HFF-Myc (cell line): ENCODE data around the gene NEK2.
"Not testable (repeated sequence)": the region's sequence is repeated elsewhere in the genome, so short reads cannot be mapped to it uniquely, and the experiment has no call there.

Source experiments
- DNase-seq: peaks from one replicate; pipeline ENCODE4 v3.0.0-alpha.2; 2011; ENCODE audit warnings: low read depth; ENCODE audit errors: extremely low read depth
- H3K4me3 ChIP-seq: replicated peaks from 2 replicates; pipeline ENCODE4 v1.5.1; 2011; ENCODE audit warnings: low read depth, mild to moderate bottlenecking, control low read depth, low read length
- TF ChIP-seq, protein P1 (sequence below): IDR thresholded peaks from 2 replicates; pipeline ENCODE4 v1.5.1; 2012; ENCODE audit warnings: mild to moderate bottlenecking, low read depth, low read length, control low read depth; ENCODE audit errors: missing control alignments

NEK2 gene

GRCh38 chr1:211675230-211676105 lies at the start of gene NEK2:
NEK2 (minus strand) TSS chr1:211675621; CDS start chr1:211675479, 142 bp downstream.
- TF ChIP-seq, protein P1, sequence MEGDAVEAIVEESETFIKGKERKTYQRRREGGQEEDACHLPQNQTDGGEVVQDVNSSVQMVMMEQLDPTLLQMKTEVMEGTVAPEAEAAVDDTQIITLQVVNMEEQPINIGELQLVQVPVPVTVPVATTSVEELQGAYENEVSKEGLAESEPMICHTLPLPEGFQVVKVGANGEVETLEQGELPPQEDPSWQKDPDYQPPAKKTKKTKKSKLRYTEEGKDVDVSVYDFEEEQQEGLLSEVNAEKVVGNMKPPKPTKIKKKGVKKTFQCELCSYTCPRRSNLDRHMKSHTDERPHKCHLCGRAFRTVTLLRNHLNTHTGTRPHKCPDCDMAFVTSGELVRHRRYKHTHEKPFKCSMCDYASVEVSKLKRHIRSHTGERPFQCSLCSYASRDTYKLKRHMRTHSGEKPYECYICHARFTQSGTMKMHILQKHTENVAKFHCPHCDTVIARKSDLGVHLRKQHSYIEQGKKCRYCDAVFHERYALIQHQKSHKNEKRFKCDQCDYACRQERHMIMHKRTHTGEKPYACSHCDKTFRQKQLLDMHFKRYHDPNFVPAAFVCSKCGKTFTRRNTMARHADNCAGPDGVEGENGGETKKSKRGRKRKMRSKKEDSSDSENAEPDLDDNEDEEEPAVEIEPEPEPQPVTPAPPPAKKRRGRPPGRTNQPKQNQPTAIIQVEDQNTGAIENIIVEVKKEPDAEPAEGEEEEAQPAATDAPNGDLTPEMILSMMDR, result no peak
- peak; percentile 90 for DNase-seq
- H3K4me3 ChIP-seq, result peak within 1 kb of the TSS; percentile 88

DNA sequence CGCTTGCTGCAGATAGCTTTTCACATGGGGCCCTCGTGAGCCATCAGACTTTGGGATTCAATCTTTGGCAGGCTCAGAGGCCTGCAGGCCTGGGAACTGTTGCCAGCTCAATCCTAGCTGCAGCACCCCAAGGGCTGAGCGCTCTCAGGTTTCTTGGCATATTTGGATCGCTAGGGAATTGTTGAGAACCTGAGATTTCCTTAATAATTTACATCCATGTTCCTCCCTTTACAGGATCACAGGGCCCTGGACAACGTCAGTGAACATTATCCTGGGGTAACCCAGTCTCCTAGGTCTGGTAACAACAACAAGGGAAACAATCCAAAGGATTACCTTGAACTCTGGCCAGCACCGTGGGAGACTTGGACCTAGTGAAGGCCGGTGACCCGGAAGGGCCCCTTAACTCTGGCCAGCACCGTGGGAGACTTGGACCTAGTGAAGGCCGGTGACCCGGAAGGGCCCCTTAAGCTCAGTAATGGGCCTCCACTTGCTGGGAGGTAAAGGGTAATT lies 49.3 kb upstream of the NEK2 start:
- TF ChIP-seq, protein P1, result no peak
- no peak overlapping the region for H3K4me3 ChIP-seq
- DNase-seq, result no peak

- TF ChIP-seq, protein P1, result no peak
- H3K4me3 ChIP-seq, result no peak overlapping the region
- DNase-seq, result no peak
Measured at GRCh38 chr1:211723273-211723672, 47.9 kb upstream of the NEK2 start.

- H3K4me3 ChIP-seq, result no peak overlapping the region
- TF ChIP-seq, protein P1, result no peak
- no peak for DNase-seq
Measured at GRCh38 chr1:211722277-211723175, 47.1 kb upstream of the NEK2 start.

DNA sequence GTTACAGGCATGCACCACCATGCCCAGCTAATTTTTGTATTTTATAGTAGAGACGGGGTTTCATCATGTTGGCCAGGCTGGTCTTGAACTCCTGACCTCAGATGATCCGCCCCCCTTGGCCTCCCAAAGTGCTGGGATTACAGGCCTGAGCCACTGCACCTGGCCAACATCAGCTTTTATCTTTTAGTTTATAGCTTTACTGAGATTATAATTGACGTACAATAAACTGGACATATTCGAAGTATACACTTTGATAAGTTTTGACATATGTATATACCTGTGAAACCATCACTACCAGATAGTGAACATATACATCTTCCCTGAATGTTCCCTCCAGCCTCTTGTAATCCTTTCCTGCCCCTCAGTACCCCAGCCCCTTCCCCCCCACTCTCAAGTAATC lies 41.1 kb upstream of the NEK2 start:
- not testable (repeated sequence) for H3K4me3 ChIP-seq, DNase-seq

- DNase-seq, result no peak
- TF ChIP-seq, protein P1, result no peak
Measured at GRCh38 chr1:211715971-211716370, 40.5 kb upstream of the NEK2 start.

GRCh38 chr1:211714154-211714553 lies 38.7 kb upstream of the NEK2 start:
- no peak for DNase-seq
- TF ChIP-seq, protein P1, result no peak

More at GRCh38 chr1:211715971-211716370, 40.5 kb upstream of the NEK2 start:
- no peak overlapping the region for H3K4me3 ChIP-seq

More at GRCh38 chr1:211714154-211714553, 38.7 kb upstream of the NEK2 start:
- no peak overlapping the region for H3K4me3 ChIP-seq
